GM23338 (cell line): ENCODE results near the gene NRG3.

Experiments
- CREB1 ChIP-seq: fragments of 250-450 bp; sonication (Bioruptor Pico); IDR thresholded peaks from 2 replicates; pipeline ENCODE4 v1.5.0; 2020; ENCODE audit warnings: low read depth, mild to moderate bottlenecking, moderate library complexity
- POLR2AphosphoS5 ChIP-seq: IDR thresholded peaks from 2 replicates; pipeline ENCODE4 v1.6.1; 2016; ENCODE audit warnings: antibody characterized with exemption, low read depth
- TF ChIP-seq, protein P1 (sequence below), 2 experiments: fragments of 200-600 bp in 1 of 2; sonication (generic) in 1 of 2; conservative IDR thresholded peaks; 2 replicates each; pipeline versions ENCODE4 v1.5.1 to v1.6.1; 2016 to 2017; ENCODE audit warnings: antibody characterized with exemption in 2 of 2, low read depth in 2 of 2, mild to moderate bottlenecking in 2 of 2, moderate library complexity in 1 of 2

DNA sequence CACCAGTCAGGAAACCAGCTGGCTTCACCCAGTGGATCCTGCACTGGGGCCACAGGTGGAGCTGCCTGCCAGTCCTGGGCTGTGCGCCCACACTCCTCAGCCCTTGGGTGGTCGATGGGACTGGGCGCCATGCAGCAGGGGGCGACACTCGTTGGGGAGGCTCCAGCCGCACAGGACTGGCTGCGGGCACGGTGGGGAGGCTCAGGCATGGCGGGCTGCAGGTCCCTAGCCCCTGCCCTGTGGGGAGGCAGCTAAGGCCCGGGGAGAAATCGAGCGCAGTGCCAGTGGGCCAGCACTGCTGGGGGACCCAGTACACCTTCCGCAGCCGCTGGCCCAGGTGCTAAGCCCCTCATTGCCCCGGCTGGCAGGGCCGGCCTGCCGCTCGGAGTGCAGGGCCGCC, 12.4 kb upstream of the NRG3 start:
- TF ChIP-seq CREB1 (CRISPR knock-in tag) (no peak), POLR2AphosphoS5 (no peak)
- TF ChIP-seq, protein P1, sequence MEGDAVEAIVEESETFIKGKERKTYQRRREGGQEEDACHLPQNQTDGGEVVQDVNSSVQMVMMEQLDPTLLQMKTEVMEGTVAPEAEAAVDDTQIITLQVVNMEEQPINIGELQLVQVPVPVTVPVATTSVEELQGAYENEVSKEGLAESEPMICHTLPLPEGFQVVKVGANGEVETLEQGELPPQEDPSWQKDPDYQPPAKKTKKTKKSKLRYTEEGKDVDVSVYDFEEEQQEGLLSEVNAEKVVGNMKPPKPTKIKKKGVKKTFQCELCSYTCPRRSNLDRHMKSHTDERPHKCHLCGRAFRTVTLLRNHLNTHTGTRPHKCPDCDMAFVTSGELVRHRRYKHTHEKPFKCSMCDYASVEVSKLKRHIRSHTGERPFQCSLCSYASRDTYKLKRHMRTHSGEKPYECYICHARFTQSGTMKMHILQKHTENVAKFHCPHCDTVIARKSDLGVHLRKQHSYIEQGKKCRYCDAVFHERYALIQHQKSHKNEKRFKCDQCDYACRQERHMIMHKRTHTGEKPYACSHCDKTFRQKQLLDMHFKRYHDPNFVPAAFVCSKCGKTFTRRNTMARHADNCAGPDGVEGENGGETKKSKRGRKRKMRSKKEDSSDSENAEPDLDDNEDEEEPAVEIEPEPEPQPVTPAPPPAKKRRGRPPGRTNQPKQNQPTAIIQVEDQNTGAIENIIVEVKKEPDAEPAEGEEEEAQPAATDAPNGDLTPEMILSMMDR (conservative IDR thresholded peaks at IDR 0.05; ENCODE audit: low read depth in 2 of 2), result no peak
